Measurements from ENCODE around the gene MAG.

DNA sequence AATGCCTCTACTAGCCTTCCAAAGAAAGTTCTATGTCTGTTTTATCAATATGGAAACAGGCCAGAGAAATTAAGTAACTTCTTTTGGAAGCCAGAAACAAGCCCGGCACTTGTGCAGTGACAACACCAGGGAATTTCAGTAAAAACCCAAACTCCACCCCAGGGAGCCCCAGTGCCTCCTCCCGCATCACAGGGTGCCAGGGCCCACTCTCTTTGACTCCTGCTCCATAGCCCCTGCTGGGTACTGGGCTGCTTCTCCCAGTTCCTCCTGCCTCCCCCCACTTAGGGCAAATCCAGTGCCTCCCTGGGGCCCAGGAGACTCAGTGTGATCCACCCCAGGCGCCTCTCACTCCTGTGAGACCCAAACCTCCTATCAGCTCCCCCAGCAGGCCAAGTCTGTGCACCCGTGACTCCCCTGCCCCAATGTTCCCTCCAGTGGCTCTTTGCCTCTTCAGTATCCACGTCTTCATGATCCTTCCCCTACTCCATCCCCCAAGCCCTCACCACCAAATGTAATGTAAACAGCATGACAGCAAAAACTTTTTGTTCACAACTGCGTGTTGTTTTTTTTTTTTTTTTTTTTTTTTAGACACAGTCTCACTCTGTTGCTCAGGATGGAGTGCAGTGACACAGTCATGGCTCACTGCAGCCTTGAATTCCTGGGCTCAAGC, 64.0 kb downstream of the MAG start:
- TF ChIP-seq, protein P1, sequence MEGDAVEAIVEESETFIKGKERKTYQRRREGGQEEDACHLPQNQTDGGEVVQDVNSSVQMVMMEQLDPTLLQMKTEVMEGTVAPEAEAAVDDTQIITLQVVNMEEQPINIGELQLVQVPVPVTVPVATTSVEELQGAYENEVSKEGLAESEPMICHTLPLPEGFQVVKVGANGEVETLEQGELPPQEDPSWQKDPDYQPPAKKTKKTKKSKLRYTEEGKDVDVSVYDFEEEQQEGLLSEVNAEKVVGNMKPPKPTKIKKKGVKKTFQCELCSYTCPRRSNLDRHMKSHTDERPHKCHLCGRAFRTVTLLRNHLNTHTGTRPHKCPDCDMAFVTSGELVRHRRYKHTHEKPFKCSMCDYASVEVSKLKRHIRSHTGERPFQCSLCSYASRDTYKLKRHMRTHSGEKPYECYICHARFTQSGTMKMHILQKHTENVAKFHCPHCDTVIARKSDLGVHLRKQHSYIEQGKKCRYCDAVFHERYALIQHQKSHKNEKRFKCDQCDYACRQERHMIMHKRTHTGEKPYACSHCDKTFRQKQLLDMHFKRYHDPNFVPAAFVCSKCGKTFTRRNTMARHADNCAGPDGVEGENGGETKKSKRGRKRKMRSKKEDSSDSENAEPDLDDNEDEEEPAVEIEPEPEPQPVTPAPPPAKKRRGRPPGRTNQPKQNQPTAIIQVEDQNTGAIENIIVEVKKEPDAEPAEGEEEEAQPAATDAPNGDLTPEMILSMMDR (IDR thresholded peaks at IDR 0.05), result no peak
- TF ChIP-seq POLR2A (IDR thresholded peaks at IDR 0.05), result no peak
